Measurements from ENCODE around the gene CBLC. TPM values are rescaled to one million over a fixed set of nuclear protein-coding genes. Genes with fewer than 3 reads are reported as not detected.
A peak's percentile ranks its signal among the peaks of the same experiment; 100 is the strongest.

Gene CBLC
- total RNA-seq, 1 experiment from 2014 or later = 42.3 TPM

- no peaks in the 10 kb centered on the region for H3K9me3 ChIP-seq
- H3K4me1 ChIP-seq = peaks cover 35% of the 10 kb centered on the region
- TF ChIP-seq, protein P1, sequence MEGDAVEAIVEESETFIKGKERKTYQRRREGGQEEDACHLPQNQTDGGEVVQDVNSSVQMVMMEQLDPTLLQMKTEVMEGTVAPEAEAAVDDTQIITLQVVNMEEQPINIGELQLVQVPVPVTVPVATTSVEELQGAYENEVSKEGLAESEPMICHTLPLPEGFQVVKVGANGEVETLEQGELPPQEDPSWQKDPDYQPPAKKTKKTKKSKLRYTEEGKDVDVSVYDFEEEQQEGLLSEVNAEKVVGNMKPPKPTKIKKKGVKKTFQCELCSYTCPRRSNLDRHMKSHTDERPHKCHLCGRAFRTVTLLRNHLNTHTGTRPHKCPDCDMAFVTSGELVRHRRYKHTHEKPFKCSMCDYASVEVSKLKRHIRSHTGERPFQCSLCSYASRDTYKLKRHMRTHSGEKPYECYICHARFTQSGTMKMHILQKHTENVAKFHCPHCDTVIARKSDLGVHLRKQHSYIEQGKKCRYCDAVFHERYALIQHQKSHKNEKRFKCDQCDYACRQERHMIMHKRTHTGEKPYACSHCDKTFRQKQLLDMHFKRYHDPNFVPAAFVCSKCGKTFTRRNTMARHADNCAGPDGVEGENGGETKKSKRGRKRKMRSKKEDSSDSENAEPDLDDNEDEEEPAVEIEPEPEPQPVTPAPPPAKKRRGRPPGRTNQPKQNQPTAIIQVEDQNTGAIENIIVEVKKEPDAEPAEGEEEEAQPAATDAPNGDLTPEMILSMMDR (IDR thresholded peaks at IDR 0.05; ENCODE audit: insufficient read depth in 1 of 2, low read depth in 1 of 2, low read length in 1 of 2, severe bottlenecking in 1 of 2, unreplicated experiment in 1 of 2) = no peak
- H3K36me3 Mint-ChIP-seq (ENCODE audit: insufficient read depth, unreplicated experiment) = peaks cover 58% of the 10 kb centered on the region
- POLR2A ChIA-PET = interaction anchor here (0.5 to 2.0 kb wide), 8 partner anchors 35 to 830 kb away, joined by 3 to 30 read pairs (median 8); partner anchors contain the start of genes BCAM, CBLC and TOMM40
- H3K27me3 ChIP-seq (replicated peaks; ENCODE audit: control insufficient read depth, insufficient read depth, low read length) = no peaks in the 10 kb centered on the region
- intact Hi-C loops (cut with micrococcal nuclease; ENCODE audit: unreplicated experiment) = loop anchor here (5.0 to 10.0 kb wide), 2 partner anchors 105 to 153 kb away; partner anchors contain the start of gene CEACAM16
- H3K36me3 ChIP-seq (ENCODE audit: control insufficient read depth, insufficient read depth, low read length) = peaks cover 4% of the 10 kb centered on the region; the same call in 1 of the 2 replicates
- peak; percentile 90 to 92 for DNase-seq
- H3K4me3 ChIP-seq (ENCODE audit: low read depth, low read length) = peak overlapping the region; percentile 72
- CTCF ChIA-PET = interaction anchor here (0.6 kb wide), 1 partner anchor 863 kb away, joined by 6 read pairs; no protein-coding TSS in a partner anchor
- peak overlapping the region; percentile 98 for H3K27ac Mint-ChIP-seq (ENCODE audit: unreplicated experiment)
- TSS peak; percentile 96 for BruUV-seq (replicated peaks)
- no peaks in the 10 kb centered on the region for H3K27me3 Mint-ChIP-seq (ENCODE audit: insufficient read depth, unreplicated experiment)
- peaks cover 40% of the 10 kb centered on the region for H3K4me1 Mint-ChIP-seq (ENCODE audit: low read depth, unreplicated experiment)
- no peaks in the 10 kb centered on the region for H3K9me3 Mint-ChIP-seq (ENCODE audit: unreplicated experiment)
- peak overlapping the region; percentile 76 for H3K4me3 Mint-ChIP-seq (ENCODE audit: unreplicated experiment)
These were observed 69.7 kb downstream of the CBLC start for GRCh38 chr19:44847144-44848035.

GRCh38 chr19:44848036-44848811, 70.5 kb downstream of the CBLC start:
- peak overlapping the region; percentile 98 for H3K27ac Mint-ChIP-seq (ENCODE audit: unreplicated experiment)
- Histone ChIP-seq H3K27me3 (replicated peaks; ENCODE audit: control insufficient read depth, insufficient read depth, low read length) (no peaks in the 10 kb centered on the region), H3K4me3 (ENCODE audit: low read depth, low read length) (peak overlapping the region; percentile 72), H3K9me3 (no peaks in the 10 kb centered on the region), H3K36me3 (ENCODE audit: control insufficient read depth, insufficient read depth, low read length) (peaks cover 4% of the 10 kb centered on the region; the same call in 1 of the 2 replicates), H3K4me1 (peaks cover 35% of the 10 kb centered on the region)
- TF ChIP-seq, protein P1 (IDR thresholded peaks at IDR 0.05; ENCODE audit: insufficient read depth in 1 of 2, low read depth in 1 of 2, low read length in 1 of 2, severe bottlenecking in 1 of 2, unreplicated experiment in 1 of 2) = no peak
- intact Hi-C loops (cut with micrococcal nuclease; ENCODE audit: unreplicated experiment) = loop anchor here (5.0 to 10.0 kb wide), 2 partner anchors 104 to 153 kb away; partner anchors contain the start of gene CEACAM16
- BruUV-seq (replicated peaks) = no TSS peak
- H3K9me3 Mint-ChIP-seq (ENCODE audit: unreplicated experiment) = no peaks in the 10 kb centered on the region
- H3K4me1 Mint-ChIP-seq (ENCODE audit: low read depth, unreplicated experiment) = peaks cover 40% of the 10 kb centered on the region
- CTCF ChIA-PET = interaction anchor here (0.7 kb wide), 1 partner anchor 36 kb away, joined by 3 read pairs; no protein-coding TSS in a partner anchor
- H3K27me3 Mint-ChIP-seq (ENCODE audit: insufficient read depth, unreplicated experiment) = no peaks in the 10 kb centered on the region
- no peak for DNase-seq
- POLR2A ChIA-PET = interaction anchor here (0.7 to 2.0 kb wide), 3 partner anchors 36 to 829 kb away, joined by 6 to 7 read pairs (median 7); partner anchors contain the start of gene TOMM40
- peak overlapping the region; percentile 76 for H3K4me3 Mint-ChIP-seq (ENCODE audit: unreplicated experiment)
- peaks cover 64% of the 10 kb centered on the region for H3K36me3 Mint-ChIP-seq (ENCODE audit: insufficient read depth, unreplicated experiment)
